B cell (primary cell): ENCODE data around the gene ZFP90. TPM values are rescaled to one million over a fixed set of nuclear protein-coding genes. Genes with fewer than 3 reads are reported as not detected.
A peak's percentile ranks its signal among the peaks of the same experiment; 100 is the strongest.

Source experiments
- ATAC-seq: fragments of 200-7000 bp; cut with Tn5 transposase; one replicate; pipeline ENCODE4 v1.10.0; 2021; ENCODE audit warnings: low read depth, mild to moderate bottlenecking, moderate number of reproducible peaks, moderate library complexity
- CTCF ChIA-PET: fragments of 350-600 bp; sonication (Branson Sonifier 250); formaldehyde crosslinking; loops from one replicate; lab custom pipeline; 2021; ENCODE audit warnings: antibody characterized with exemption, inconsistent platforms; lab: Charles Lee
- POLR2A ChIA-PET: fragments of 350-600 bp; sonication (Branson Sonifier 250); formaldehyde crosslinking; loops from one replicate; lab custom pipeline; 2021; ENCODE audit warnings: antibody characterized with exemption; lab: Charles Lee
- DNase-seq: peaks from one replicate; pipeline ENCODE4 v3.0.0; 2013
- H2AFZ ChIP-seq: 2 replicates; pipeline ENCODE4 v1.6.1; 2012; ENCODE audit warnings: mild to moderate bottlenecking, low read depth, low read length; ENCODE audit not compliant: insufficient read depth, poor library complexity, severe bottlenecking
- H3K27ac ChIP-seq, 2 donors: 1 replicate in 1 of 2; 2 replicates in 1 of 2; pipeline ENCODE4 v1.5.1; 2012 to 2013; ENCODE audit warnings: low read length in 2 of 2, mild to moderate bottlenecking in 2 of 2, moderate library complexity in 1 of 2
- H3K27me3 ChIP-seq, 4 experiments: fragments of 200-600 bp in 1 of 4; sonication (generic) in 1 of 4; replicated peaks in 1 of 4; 1 replicate in 2 of 4; 2 replicates in 2 of 4; pipeline versions ENCODE4 v1.6.1 to v1.7.0; 2013 to 2016; ENCODE audit warnings: low read length in 3 of 4, mild to moderate bottlenecking in 2 of 4, mixed read lengths in 1 of 4, moderate library complexity in 1 of 4; ENCODE audit not compliant: insufficient read depth in 4 of 4, control insufficient read depth in 3 of 4; ENCODE audit errors: control extremely low read depth in 1 of 4
- H3K36me3 ChIP-seq, 2 experiments: replicated peaks in 1 of 2; 1 replicate in 1 of 2; 2 replicates in 1 of 2; pipeline versions ENCODE4 v1.6.1 to v1.7.1; 2013; ENCODE audit warnings: low read length in 1 of 2; ENCODE audit not compliant: insufficient read depth in 2 of 2, control insufficient read depth in 1 of 2; ENCODE audit errors: control extremely low read depth in 1 of 2, extremely low read depth in 1 of 2
- H3K4me1 ChIP-seq, 2 donors: fragments of 200-600 bp in 1 of 2; sonication (generic) in 1 of 2; 1 replicate in 1 of 2; 2 replicates in 1 of 2; pipeline versions ENCODE4 v1.5.1 to v1.6.1; 2013 to 2017; ENCODE audit warnings: low read length in 2 of 2; ENCODE audit not compliant: control insufficient read depth in 2 of 2, insufficient read depth in 2 of 2
- H3K4me2 ChIP-seq: replicated peaks from 2 replicates; pipeline ENCODE3; 2012; ENCODE audit warnings: mild to moderate bottlenecking, low read depth, low read length; ENCODE audit not compliant: poor library complexity, severe bottlenecking
- H3K4me3 ChIP-seq, 5 experiments: fragments of 200-600 bp in 1 of 5; sonication (generic) in 1 of 5; 1 replicate in 3 of 5; 2 replicates in 2 of 5; pipeline versions ENCODE4 v1.5.1 to v1.7.0; 2011 to 2016; ENCODE audit warnings: low read length in 4 of 5, mild to moderate bottlenecking in 4 of 5, low read depth in 2 of 5, control low read depth in 1 of 5, moderate library complexity in 1 of 5; ENCODE audit not compliant: insufficient read depth in 1 of 5; ENCODE audit errors: control extremely low read depth in 1 of 5, extremely low read depth in 1 of 5
- H3K79me2 ChIP-seq: fragments of 200-600 bp; sonication (generic); one replicate; pipeline ENCODE4 v1.6.0; 2016; ENCODE audit warnings: low read length; ENCODE audit not compliant: control insufficient read depth, insufficient read depth
- H3K9ac ChIP-seq: fragments of 200-600 bp; sonication (generic); 2 replicates; pipeline ENCODE4 v1.6.1; 2017; ENCODE audit warnings: mild to moderate bottlenecking, low read length, moderate library complexity
- H3K9me3 ChIP-seq, 3 donors: one replicate each; pipeline versions ENCODE4 v1.6.1 to v1.7.1; 2013; ENCODE audit warnings: low read length in 2 of 3; ENCODE audit not compliant: control insufficient read depth in 2 of 3, insufficient read depth in 1 of 3; ENCODE audit errors: control extremely low read depth in 1 of 3
- H4K20me1 ChIP-seq: 2 replicates; pipeline ENCODE4 v1.6.0; 2012; ENCODE audit warnings: mild to moderate bottlenecking, low read length; ENCODE audit not compliant: insufficient read depth, control insufficient read depth, poor library complexity, severe bottlenecking
- H3K27ac Mint-ChIP-seq: one replicate; pipeline ENCODE4 v1.8.0; 2021; ENCODE audit warnings: mixed read lengths
- H3K27me3 Mint-ChIP-seq: one replicate; pipeline ENCODE4 v1.8.0; 2021; ENCODE audit warnings: mixed read lengths
- H3K4me1 Mint-ChIP-seq: one replicate; pipeline ENCODE4 v1.8.0; 2021; ENCODE audit warnings: mixed read lengths
- H3K4me3 Mint-ChIP-seq: one replicate; pipeline ENCODE4 v1.8.0; 2021; ENCODE audit warnings: mixed read lengths
- H3K9me3 Mint-ChIP-seq: one replicate; pipeline ENCODE4 v1.8.0; 2022; ENCODE audit warnings: mixed read lengths; ENCODE audit not compliant: insufficient read depth
- CTCF ChIP-seq: fragments of 200-600 bp; IDR thresholded peaks from one replicate; pipeline ENCODE4 v1.8.0; 2022; ENCODE audit warnings: antibody characterized with exemption, mild to moderate bottlenecking
- EZH2 ChIP-seq: IDR thresholded peaks from 2 replicates; pipeline ENCODE4 v1.6.1; 2012; ENCODE audit warnings: borderline replicate concordance, low read depth, mild to moderate bottlenecking, moderate library complexity, low read length; ENCODE audit not compliant: insufficient read depth, poor library complexity, severe bottlenecking
- WGBS: methylation state at CpG from one replicate; pipeline ENCODE4 v1.1.5; 2013; ENCODE audit warnings: missing lambda C conversion rate; ENCODE audit not compliant: insufficient coverage; 5-methylcytosine and 5-hydroxymethylcytosine counted together
- intact Hi-C: fragments of 100-400 bp; cut with micrococcal nuclease; formaldehyde crosslinking; loops from one replicate; pipeline ENCODE4 v1.10.0; 2022
- polyA plus RNA-seq: library from polyadenylated mRNA; depleted of rRNA; stranded (reverse); fragments of >200 nt; gene quantifications from 2 replicates; pipeline ENCODE4 v1.2.3, GENCODE V29; 2012
- total RNA-seq, 2 donors: library from RNA; stranded (reverse); fragments of 120-200 nt in 1 of 2; gene quantifications; 1 replicate in 1 of 2; 2 replicates in 1 of 2; pipeline versions ENCODE4 v1.2.3 to v1.2.4, GENCODE V29; 2013 to 2022

ZFP90 gene
- total and polyA plus RNA-seq, 2 donors (not counting 1 experiment from before 2014, with no cell fraction given): 16.5 to 30.7 TPM

GRCh38 chr16:68526143-68526781 is 12.8 kb upstream of the ZFP90 start:
- POLR2A ChIA-PET: interaction anchor here (0.6 kb wide), 1 partner anchor 13 kb away, joined by 3 read pairs; no protein-coding TSS in a partner anchor

More at GRCh38 chr16:68526143-68526781, 12.8 kb upstream of the ZFP90 start:
- TF ChIP-seq CTCF (no peak), EZH2 (no peak)
- peak overlapping the region; percentile 22 for H3K27ac Mint-ChIP-seq
- peak; percentile 23 for DNase-seq
- H3K9me3 ChIP-seq: no peaks in the 10 kb centered on the region
- H3K36me3 ChIP-seq: no peaks in the 10 kb centered on the region
- CTCF ChIA-PET: interaction anchor here (2.1 to 4.4 kb wide), 2 partner anchors 16 to 598 kb away, joined by 6 to 83 read pairs; no protein-coding TSS in a partner anchor
- no peak overlapping the region for H3K4me2 ChIP-seq
- intact Hi-C loops: loop anchor here (10.0 kb wide), 2 partner anchors 81 to 261 kb away; partner anchors contain the start of genes SLC7A6 and SMPD3
- H3K4me3 ChIP-seq: no peak overlapping the region
- no peak for ATAC-seq
- no peak overlapping the region for H3K27ac ChIP-seq
- no peaks in the 10 kb centered on the region for H3K79me2 ChIP-seq
- no peaks in the 10 kb centered on the region for H3K9me3 Mint-ChIP-seq
- H3K4me3 Mint-ChIP-seq: peak overlapping the region; percentile 4
- peak overlapping the region; percentile 24 for H2AFZ ChIP-seq
- WGBS: 90% methylated on average over 14 of the region's 17 CpGs
- H4K20me1 ChIP-seq: no peaks in the 10 kb centered on the region
- peaks cover 16 to 22% of the 10 kb centered on the region in 2 donors for H3K4me1 ChIP-seq
- no peaks in the 10 kb centered on the region for H3K27me3 Mint-ChIP-seq
- H3K27me3 ChIP-seq: no peaks in the 10 kb centered on the region
- peaks cover 18% of the 10 kb centered on the region for H3K4me1 Mint-ChIP-seq
- no peak overlapping the region for H3K9ac ChIP-seq
